GM19239 (cell line): ENCODE data around the gene TM4SF1.
A peak's percentile ranks its signal among the peaks of the same experiment; 100 is the strongest.
"Not testable (repeated sequence)": the region's sequence is repeated elsewhere in the genome, so short reads cannot be mapped to it uniquely, and the experiment has no call there.

ENCODE experiments used
- DNase-seq: peaks from one replicate; pipeline ENCODE4 v3.0.0; 2011; ENCODE audit warnings: low spot score; ENCODE audit not compliant: insufficient read length
- FAIRE-seq: peaks from 2 replicates; lab custom pipeline; 2011; peaks lifted over from hg19 to GRCh38; lab: Jason Lieb, UNC

The TM4SF1 gene

GRCh38 chr3:149395107-149396089 is 17.9 kb upstream of the TM4SF1 start:
- DNase-seq (no peak), FAIRE-seq (no peak)

- FAIRE-seq, result peak; percentile 83
- peak; percentile 41 for DNase-seq
These were observed 16.1 kb upstream of the TM4SF1 start for GRCh38 chr3:149393345-149394160.

- DNase-seq (no peak), FAIRE-seq (no peak)
These were observed 14.5 kb upstream of the TM4SF1 start for GRCh38 chr3:149391960-149392359.

GRCh38 chr3:149390772-149391212 is 13.3 kb upstream of the TM4SF1 start:
- DNase-seq (no peak), FAIRE-seq (no peak)

- DNase-seq (no peak), FAIRE-seq (no peak)
These were observed 12.8 kb upstream of the TM4SF1 start for GRCh38 chr3:149390294-149390693.

- DNase-seq (no peak), FAIRE-seq (no peak)
These were observed 11.3 kb upstream of the TM4SF1 start for GRCh38 chr3:149388531-149389417.

- no peak for DNase-seq
- no peak for FAIRE-seq
These were observed 10.6 kb upstream of the TM4SF1 start for GRCh38 chr3:149388001-149388440.

- FAIRE-seq (no peak), DNase-seq (no peak)
These were observed 8.8 kb upstream of the TM4SF1 start for GRCh38 chr3:149386299-149386606.

- FAIRE-seq (no peak), DNase-seq (no peak)
These were observed 8.3 kb upstream of the TM4SF1 start for GRCh38 chr3:149385617-149386298.

- FAIRE-seq (no peak), DNase-seq (no peak)
These were observed 7.5 kb upstream of the TM4SF1 start for GRCh38 chr3:149384911-149385321.

- DNase-seq (no peak), FAIRE-seq (no peak)
These were observed 6.7 kb upstream of the TM4SF1 start for GRCh38 chr3:149384167-149384566.

GRCh38 chr3:149383703-149384102 is 6.3 kb upstream of the TM4SF1 start:
- DNase-seq (no peak), FAIRE-seq (no peak)

GRCh38 chr3:149382518-149382917 is 5.1 kb upstream of the TM4SF1 start:
- DNase-seq, result no peak
- no peak for FAIRE-seq

- DNase-seq, result no peak
- no peak for FAIRE-seq
These were observed 4.6 kb upstream of the TM4SF1 start for GRCh38 chr3:149382101-149382467.

GRCh38 chr3:149381173-149382100 is 4.0 kb upstream of the TM4SF1 start:
- no peak for FAIRE-seq
- DNase-seq, result no peak

- FAIRE-seq, DNase-seq: not testable (repeated sequence)
These were observed 2.8 kb upstream of the TM4SF1 start for GRCh38 chr3:149380220-149380619.

GRCh38 chr3:149378478-149379309 is 1.2 kb upstream of the TM4SF1 start:
- no peak for DNase-seq
- FAIRE-seq, result no peak
